ENCODE measurements around the gene C1S. TPM values are rescaled to one million over a fixed set of nuclear protein-coding genes. Genes with fewer than 3 reads are reported as not detected.

Gene C1S
- total and polyA plus RNA-seq, 2 experiments from 2014 or later = 4.9 to 9.7 TPM

- H3K9me2 ChIP-seq (ENCODE audit: insufficient read depth) = peaks cover 7% of the 10 kb centered on the region
- no peak overlapping the region for H3K27ac ChIP-seq (ENCODE audit: low read depth)
- Mint-ChIP-seq H3K4me1 (peaks cover 10% of the 10 kb centered on the region; the same call in 2 of the 3 replicates), H3K27me3 (ENCODE audit: insufficient read depth, low read depth, poor library complexity) (peaks cover 1% of the 10 kb centered on the region), H3K27ac (no peak overlapping the region), H3K4me3 (no peak overlapping the region), H3K36me3 (ENCODE audit: low read depth) (no peaks in the 10 kb centered on the region), H3K9me3 (peaks cover 5% of the 10 kb centered on the region; the same call in 1 of the 3 replicates)
- H3K4me1 ChIP-seq (ENCODE audit: insufficient read depth) = peaks cover 7% of the 10 kb centered on the region
- H3K4me3 ChIP-seq = no peak overlapping the region
- no peaks in the 10 kb centered on the region for H3F3A ChIP-seq (replicated peaks; ENCODE audit: low read depth)
- no peak overlapping the region for H3K4me2 ChIP-seq
- H3K27me3 ChIP-seq (ENCODE audit: insufficient read depth) = no peaks in the 10 kb centered on the region
- no peaks in the 10 kb centered on the region for H3K36me3 ChIP-seq (ENCODE audit: insufficient read depth)
- no peak overlapping the region for H2AFZ ChIP-seq
- DNase-seq (ENCODE audit: low spot score) (no peak), ATAC-seq (no peak)
- H4K20me1 ChIP-seq (replicated peaks; ENCODE audit: insufficient read depth) = no peaks in the 10 kb centered on the region
- no peaks in the 10 kb centered on the region for H3K79me2 ChIP-seq (replicated peaks; ENCODE audit: insufficient read depth)
- TF ChIP-seq REST (IDR thresholded peaks at IDR 0.05; ENCODE audit: unreplicated experiment) = no peak
- no peak for TF ChIP-seq EZH2 (IDR thresholded peaks at IDR 0.05; ENCODE audit: low read depth, unreplicated experiment)
- no peak for TF ChIP-seq CTCF (conservative IDR thresholded peaks at IDR 0.05; ENCODE audit: low read depth in 2 of 2)
- TF ChIP-seq, protein P1, sequence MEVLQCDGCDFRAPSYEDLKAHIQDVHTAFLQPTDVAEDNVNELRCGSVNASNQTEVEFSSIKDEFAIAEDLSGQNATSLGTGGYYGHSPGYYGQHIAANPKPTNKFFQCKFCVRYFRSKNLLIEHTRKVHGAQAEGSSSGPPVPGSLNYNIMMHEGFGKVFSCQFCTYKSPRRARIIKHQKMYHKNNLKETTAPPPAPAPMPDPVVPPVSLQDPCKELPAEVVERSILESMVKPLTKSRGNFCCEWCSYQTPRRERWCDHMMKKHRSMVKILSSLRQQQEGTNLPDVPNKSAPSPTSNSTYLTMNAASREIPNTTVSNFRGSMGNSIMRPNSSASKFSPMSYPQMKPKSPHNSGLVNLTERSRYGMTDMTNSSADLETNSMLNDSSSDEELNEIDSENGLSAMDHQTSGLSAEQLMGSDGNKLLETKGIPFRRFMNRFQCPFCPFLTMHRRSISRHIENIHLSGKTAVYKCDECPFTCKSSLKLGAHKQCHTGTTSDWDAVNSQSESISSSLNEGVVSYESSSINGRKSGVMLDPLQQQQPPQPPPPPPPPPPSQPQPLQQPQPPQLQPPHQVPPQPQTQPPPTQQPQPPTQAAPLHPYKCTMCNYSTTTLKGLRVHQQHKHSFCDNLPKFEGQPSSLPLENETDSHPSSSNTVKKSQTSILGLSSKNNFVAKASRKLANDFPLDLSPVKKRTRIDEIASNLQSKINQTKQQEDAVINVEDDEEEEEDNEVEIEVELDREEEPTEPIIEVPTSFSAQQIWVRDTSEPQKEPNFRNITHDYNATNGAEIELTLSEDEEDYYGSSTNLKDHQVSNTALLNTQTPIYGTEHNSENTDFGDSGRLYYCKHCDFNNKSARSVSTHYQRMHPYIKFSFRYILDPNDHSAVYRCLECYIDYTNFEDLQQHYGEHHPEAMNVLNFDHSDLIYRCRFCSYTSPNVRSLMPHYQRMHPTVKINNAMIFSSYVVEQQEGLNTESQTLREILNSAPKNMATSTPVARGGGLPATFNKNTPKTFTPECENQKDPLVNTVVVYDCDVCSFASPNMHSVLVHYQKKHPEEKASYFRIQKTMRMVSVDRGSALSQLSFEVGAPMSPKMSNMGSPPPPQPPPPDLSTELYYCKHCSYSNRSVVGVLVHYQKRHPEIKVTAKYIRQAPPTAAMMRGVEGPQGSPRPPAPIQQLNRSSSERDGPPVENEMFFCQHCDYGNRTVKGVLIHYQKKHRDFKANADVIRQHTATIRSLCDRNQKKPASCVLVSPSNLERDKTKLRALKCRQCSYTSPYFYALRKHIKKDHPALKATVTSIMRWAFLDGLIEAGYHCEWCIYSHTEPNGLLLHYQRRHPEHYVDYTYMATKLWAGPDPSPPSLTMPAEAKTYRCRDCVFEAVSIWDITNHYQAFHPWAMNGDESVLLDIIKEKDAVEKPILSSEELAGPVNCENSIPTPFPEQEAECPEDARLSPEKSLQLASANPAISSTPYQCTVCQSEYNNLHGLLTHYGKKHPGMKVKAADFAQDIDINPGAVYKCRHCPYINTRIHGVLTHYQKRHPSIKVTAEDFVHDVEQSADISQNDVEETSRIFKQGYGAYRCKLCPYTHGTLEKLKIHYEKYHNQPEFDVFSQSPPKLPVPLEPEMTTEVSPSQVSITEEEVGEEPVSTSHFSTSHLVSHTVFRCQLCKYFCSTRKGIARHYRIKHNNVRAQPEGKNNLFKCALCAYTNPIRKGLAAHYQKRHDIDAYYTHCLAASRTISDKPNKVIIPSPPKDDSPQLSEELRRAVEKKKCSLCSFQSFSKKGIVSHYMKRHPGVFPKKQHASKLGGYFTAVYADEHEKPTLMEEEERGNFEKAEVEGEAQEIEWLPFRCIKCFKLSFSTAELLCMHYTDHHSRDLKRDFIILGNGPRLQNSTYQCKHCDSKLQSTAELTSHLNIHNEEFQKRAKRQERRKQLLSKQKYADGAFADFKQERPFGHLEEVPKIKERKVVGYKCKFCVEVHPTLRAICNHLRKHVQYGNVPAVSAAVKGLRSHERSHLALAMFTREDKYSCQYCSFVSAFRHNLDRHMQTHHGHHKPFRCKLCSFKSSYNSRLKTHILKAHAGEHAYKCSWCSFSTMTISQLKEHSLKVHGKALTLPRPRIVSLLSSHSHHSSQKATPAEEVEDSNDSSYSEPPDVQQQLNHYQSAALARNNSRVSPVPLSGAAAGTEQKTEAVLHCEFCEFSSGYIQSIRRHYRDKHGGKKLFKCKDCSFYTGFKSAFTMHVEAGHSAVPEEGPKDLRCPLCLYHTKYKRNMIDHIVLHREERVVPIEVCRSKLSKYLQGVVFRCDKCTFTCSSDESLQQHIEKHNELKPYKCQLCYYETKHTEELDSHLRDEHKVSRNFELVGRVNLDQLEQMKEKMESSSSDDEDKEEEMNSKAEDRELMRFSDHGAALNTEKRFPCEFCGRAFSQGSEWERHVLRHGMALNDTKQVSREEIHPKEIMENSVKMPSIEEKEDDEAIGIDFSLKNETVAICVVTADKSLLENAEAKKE (CRISPR knock-in tag; IDR thresholded peaks at IDR 0.05) = no peak
- no peak for TF ChIP-seq NANOG (IDR thresholded peaks at IDR 0.05; ENCODE audit: borderline replicate concordance)
- no peak for TF ChIP-seq CREB1 (CRISPR knock-in tag; IDR thresholded peaks at IDR 0.05; ENCODE audit: low read depth)
- no peak for TF ChIP-seq STAT1 (IDR thresholded peaks at IDR 0.05; ENCODE audit: unreplicated experiment)
- no peak for TF ChIP-seq EZH2phosphoT487 (IDR thresholded peaks at IDR 0.05; ENCODE audit: unreplicated experiment)
- TF ChIP-seq ZNF114 (CRISPR knock-in tag; IDR thresholded peaks at IDR 0.05) = no peak
- TF ChIP-seq ZNF331 (CRISPR knock-in tag; IDR thresholded peaks at IDR 0.05; ENCODE audit: low read depth) = no peak
- TF ChIP-seq ETS1 (IDR thresholded peaks at IDR 0.05) = no peak
These were observed 29.2 kb upstream of the C1S start for GRCh38 chr12:7031306-7031705.
